Diencephalon (tissue), 1 donor: Measurements from ENCODE around the gene RAB7B. TPM values are rescaled to one million over a fixed set of nuclear protein-coding genes. Genes with fewer than 3 reads are reported as not detected.

Source experiments
- total RNA-seq: library from RNA; depleted of rRNA; stranded (reverse); fragments of >200 nt; gene quantifications from one replicate; pipeline ENCODE4 v1.2.3, GENCODE V29; 2014

The RAB7B gene
- 0.69 TPM for total RNA-seq

GRCh38 chr1:206002871-206003801 lies at the start of gene RAB7B:
Gene RAB7B (minus strand): TSS chr1:206003395. CDS start chr1:205994135, 9,260 bp downstream.

GRCh38 chr1:206023695-206024094 lies 20.5 kb upstream of the RAB7B start, which contains the start of gene CTSE:
Gene CTSE (minus strand): TSS chr1:206023895. CDS start chr1:206023791, 104 bp downstream.

GRCh38 chr1:205943245-205943644 lies 60.0 kb downstream of the RAB7B start, which contains the start of gene SLC26A9:
Gene SLC26A9 (minus strand): TSS chr1:205943456. CDS start chr1:205935820, 7,636 bp downstream.

Other genes starting within 250 kb of the RAB7B start
- gene RAB29, start 227.9 kb downstream of the RAB7B start, total RNA-seq = 4.6 TPM
- gene SLC41A1, start 190.2 kb downstream of the RAB7B start, total RNA-seq = 11.5 TPM
- not detected for gene PM20D1, start 153.3 kb downstream of the RAB7B start, total RNA-seq
- gene SLC26A9, start 59.9 kb downstream of the RAB7B start, total RNA-seq = not detected
- not detected for gene CTSE, start 20.5 kb upstream of the RAB7B start, total RNA-seq
- not detected for gene RHEX, start 49.8 kb upstream of the RAB7B start, total RNA-seq
- 0.23 TPM for gene AVPR1B, start 114.0 kb upstream of the RAB7B start, total RNA-seq
- 3.0 TPM for gene FAM72A, start 199.4 kb upstream of the RAB7B start, total RNA-seq
- gene SRGAP2, start 200.1 kb upstream of the RAB7B start, total RNA-seq = 82.6 TPM